ENCODE results near the gene SHE. TPM values are rescaled to one million over a fixed set of nuclear protein-coding genes. Genes with fewer than 3 reads are reported as not detected.

SHE gene
- polyA plus RNA-seq, 1 donor from 2014 or later: 0.04 TPM

GRCh38 chr1:154541231-154541630 lies 39.0 kb upstream of the SHE start:
- H2AFZ ChIP-seq (ENCODE audit: low read depth, low read length): no peak overlapping the region
- H4K20me1 ChIP-seq (ENCODE audit: insufficient read depth): no peaks in the 10 kb centered on the region
- H3K9ac ChIP-seq (ENCODE audit: low read length): no peak overlapping the region
- no peaks in the 10 kb centered on the region for H3K9me3 ChIP-seq (ENCODE audit: low read length)
- H3F3A ChIP-seq (ENCODE audit: insufficient read depth, low read length, poor library complexity, severe bottlenecking): no peaks in the 10 kb centered on the region
- no peaks in the 10 kb centered on the region for H3K36me3 ChIP-seq (ENCODE audit: insufficient read depth, low read length)
- H3K9me2 ChIP-seq (ENCODE audit: insufficient read depth, low read length): no peaks in the 10 kb centered on the region
- no peak overlapping the region for H3K27ac ChIP-seq (ENCODE audit: low read length)
- no peak overlapping the region for H3K4me3 ChIP-seq (ENCODE audit: low read length)
- no peak overlapping the region for H3K4me2 ChIP-seq (ENCODE audit: low read length)
- TF ChIP-seq RAD21 (conservative IDR thresholded peaks at IDR 0.05): no peak
- no peak for TF ChIP-seq CTCF (IDR thresholded peaks at IDR 0.05; ENCODE audit: poor library complexity, severe bottlenecking)
- TF ChIP-seq MXI1 (conservative IDR thresholded peaks at IDR 0.05; ENCODE audit: poor library complexity, severe bottlenecking): no peak
- no peak for TF ChIP-seq POLR2AphosphoS5 (IDR thresholded peaks at IDR 0.05)
- no peak for TF ChIP-seq TAF1 (IDR thresholded peaks at IDR 0.05; ENCODE audit: low read depth)
- no peak for TF ChIP-seq SMC3 (conservative IDR thresholded peaks at IDR 0.05; ENCODE audit: poor library complexity)
- TF ChIP-seq EZH2 (IDR thresholded peaks at IDR 0.05; ENCODE audit: borderline replicate concordance, insufficient read depth, low read length, poor library complexity, severe bottlenecking): no peak
- TF ChIP-seq REST (IDR thresholded peaks at IDR 0.05; ENCODE audit: borderline replicate concordance): no peak
- no peak for TF ChIP-seq EP300 (conservative IDR thresholded peaks at IDR 0.05; ENCODE audit: poor library complexity, severe bottlenecking)
- H3K27me3 ChIP-seq (ENCODE audit: insufficient read depth, low read depth, low read length): no peaks in the 10 kb centered on the region
- H3K79me2 ChIP-seq (replicated peaks; ENCODE audit: insufficient read depth, low read length): no peaks in the 10 kb centered on the region

- Histone ChIP-seq H4K20me1 (ENCODE audit: insufficient read depth) (no peaks in the 10 kb centered on the region), H3K36me3 (ENCODE audit: insufficient read depth, low read length) (no peaks in the 10 kb centered on the region), H3K9me3 (ENCODE audit: low read length) (peaks cover 3% of the 10 kb centered on the region), H3K4me3 (ENCODE audit: low read length) (no peak overlapping the region), H3F3A (ENCODE audit: insufficient read depth, low read length, poor library complexity, severe bottlenecking) (no peaks in the 10 kb centered on the region), H2AFZ (ENCODE audit: low read depth, low read length) (no peak overlapping the region), H3K27me3 (ENCODE audit: insufficient read depth, low read depth, low read length) (no peaks in the 10 kb centered on the region), H3K9me2 (ENCODE audit: insufficient read depth, low read length) (no peaks in the 10 kb centered on the region), H3K4me2 (ENCODE audit: low read length) (no peak overlapping the region), H3K9ac (ENCODE audit: low read length) (no peak overlapping the region), H3K27ac (ENCODE audit: low read length) (no peak overlapping the region), H3K79me2 (replicated peaks; ENCODE audit: insufficient read depth, low read length) (no peaks in the 10 kb centered on the region)
- TF ChIP-seq TAF1 (IDR thresholded peaks at IDR 0.05; ENCODE audit: low read depth) (no peak), MXI1 (conservative IDR thresholded peaks at IDR 0.05; ENCODE audit: poor library complexity, severe bottlenecking) (no peak), RAD21 (conservative IDR thresholded peaks at IDR 0.05) (no peak), EP300 (conservative IDR thresholded peaks at IDR 0.05; ENCODE audit: poor library complexity, severe bottlenecking) (no peak), REST (IDR thresholded peaks at IDR 0.05; ENCODE audit: borderline replicate concordance) (no peak), CTCF (IDR thresholded peaks at IDR 0.05; ENCODE audit: poor library complexity, severe bottlenecking) (no peak), SMC3 (conservative IDR thresholded peaks at IDR 0.05; ENCODE audit: poor library complexity) (no peak)
These were observed 37.6 kb upstream of the SHE start for GRCh38 chr1:154539486-154540483.
